Stimulated activated CD8-positive, alpha-beta memory T cell treated with anti-CD3 and anti-CD28 coated beads, Interleukin-7, amount 100 ng/mL, for 4 hours (primary cell): ENCODE data around the gene HAUS1.
"Not testable (repeated sequence)": the region's sequence is repeated elsewhere in the genome, so short reads cannot be mapped to it uniquely, and the experiment has no call there.

Experiments used
- DNase-seq, 2 donors: peaks; one replicate each; pipeline ENCODE4 v3.0.0-alpha.2; 2020; ENCODE audit warnings: low read depth in 2 of 2

Gene HAUS1

GRCh38 chr18:46156843-46157242 lies 52.7 kb downstream of the HAUS1 start:
- DNase-seq, result no peak

GRCh38 chr18:46158499-46158898 lies 54.3 kb downstream of the HAUS1 start:
- DNase-seq, result no peak

GRCh38 chr18:46160050-46160798 lies 56.0 kb downstream of the HAUS1 start:
- DNase-seq, result no peak

GRCh38 chr18:46160840-46161239 lies 56.7 kb downstream of the HAUS1 start:
- not testable (repeated sequence) for DNase-seq

- DNase-seq, result no peak
Measured at GRCh38 chr18:46161703-46162396, 57.7 kb downstream of the HAUS1 start.

- DNase-seq, result no peak
Measured at GRCh38 chr18:46163091-46163490, 58.9 kb downstream of the HAUS1 start.

GRCh38 chr18:46163941-46164499 lies 59.8 kb downstream of the HAUS1 start:
- no peak for DNase-seq

- DNase-seq, result not testable (repeated sequence)
Measured at GRCh38 chr18:46164502-46164901, 60.3 kb downstream of the HAUS1 start.

GRCh38 chr18:46164920-46165319 lies 60.7 kb downstream of the HAUS1 start:
- DNase-seq, result no peak

GRCh38 chr18:46166261-46166970 lies 62.2 kb downstream of the HAUS1 start:
- no peak for DNase-seq

- DNase-seq, result peak; percentile 19 to 24
Measured at GRCh38 chr18:46167971-46168370, 63.8 kb downstream of the HAUS1 start.

GRCh38 chr18:46169464-46169941 lies 65.3 kb downstream of the HAUS1 start:
- DNase-seq, result no peak

- DNase-seq, result no peak
Measured at GRCh38 chr18:46171331-46171730, 67.1 kb downstream of the HAUS1 start.

- DNase-seq, result peak; percentile 88 to 92
Measured at GRCh38 chr18:46173393-46174341, 69.5 kb downstream of the HAUS1 start.

- peak; percentile 1 to 25 for DNase-seq
Measured at GRCh38 chr18:46174342-46175041, 70.3 kb downstream of the HAUS1 start.

GRCh38 chr18:46176001-46176400 lies 71.8 kb downstream of the HAUS1 start:
- DNase-seq, result no peak
